ENCODE measurements around the gene PCIF1.
"Not testable (repeated sequence)": the region's sequence is repeated elsewhere in the genome, so short reads cannot be mapped to it uniquely, and the experiment has no call there.

Gene PCIF1

GRCh38 chr20:45967551-45968080 is 33.1 kb downstream of the PCIF1 start:
- DNase-seq (ENCODE audit: low spot score): no peak

DNA sequence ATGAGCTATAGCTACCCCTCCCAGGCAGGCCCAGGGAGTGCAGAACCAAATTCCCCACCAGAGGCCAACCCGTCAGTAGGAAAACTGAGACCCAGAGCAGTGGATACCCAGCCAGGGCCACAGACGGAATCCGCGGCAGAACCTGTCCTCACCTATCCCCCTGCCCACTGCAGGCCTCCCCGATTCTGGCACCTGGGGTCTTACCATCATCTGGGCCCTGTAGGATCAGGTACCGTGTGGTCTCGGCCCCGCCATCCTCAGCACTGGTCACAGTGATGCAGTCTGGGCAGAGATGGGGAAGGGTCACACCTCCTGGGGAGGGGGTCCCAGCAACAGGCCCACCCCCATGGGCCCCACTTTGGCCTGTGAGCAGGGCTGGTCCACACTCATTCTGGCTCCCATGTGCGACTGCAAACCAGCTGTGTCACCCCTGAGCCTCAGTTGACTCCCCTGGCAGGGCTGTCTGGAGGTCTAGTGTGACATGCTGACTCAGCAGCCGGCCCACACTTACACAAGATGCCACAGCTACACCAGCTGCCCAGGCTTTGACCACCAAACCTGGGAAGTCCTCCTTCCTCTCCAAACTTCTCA is 33.7 kb downstream of the PCIF1 start:
- no peak for DNase-seq (ENCODE audit: low spot score)

DNA sequence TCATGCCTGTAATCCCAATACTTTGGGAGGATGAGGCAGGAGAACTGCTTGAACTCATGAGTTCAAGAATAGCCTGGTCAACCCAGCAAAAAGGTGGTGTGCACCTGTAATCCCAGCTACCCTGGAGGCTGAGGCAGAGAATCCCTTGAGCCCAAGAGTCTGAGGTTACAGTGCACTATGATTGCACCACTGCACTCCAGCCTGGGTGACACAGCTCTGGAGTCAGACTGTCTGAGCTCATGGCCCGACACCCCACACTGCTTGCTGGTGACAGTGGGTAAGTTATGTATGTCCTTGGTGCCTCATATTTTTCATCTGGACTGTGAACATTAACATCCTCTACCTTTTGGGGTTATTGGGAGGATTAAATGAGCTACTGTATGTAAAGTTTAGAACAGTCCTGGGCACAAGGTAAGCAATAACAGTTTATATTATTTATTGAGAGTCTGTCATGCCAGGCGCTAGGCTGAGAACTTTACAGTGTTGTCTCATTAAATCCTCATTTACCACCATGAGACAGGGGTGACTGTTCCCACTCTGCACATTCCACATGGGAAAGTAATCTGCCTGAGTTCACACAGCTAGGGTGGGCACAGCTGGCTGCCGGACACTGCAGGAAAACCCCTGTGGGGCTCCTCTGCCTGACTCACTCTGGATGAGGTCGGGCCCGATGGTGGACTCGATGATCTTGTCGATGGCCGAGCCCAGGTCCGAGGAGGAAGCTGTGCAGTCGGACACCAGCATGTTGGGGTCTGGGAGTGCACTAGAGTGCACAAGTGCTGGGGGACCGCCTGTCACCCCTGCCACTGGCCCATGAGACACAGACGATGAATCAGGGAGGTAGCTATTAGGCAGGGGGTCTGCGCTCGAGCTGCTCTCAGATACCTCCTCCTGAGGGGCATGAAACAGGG is 34.6 kb downstream of the PCIF1 start:
- DNase-seq (ENCODE audit: low spot score): no peak

- peak; percentile 38 for DNase-seq (ENCODE audit: low spot score)
Measured at GRCh38 chr20:45969712-45970634, 35.5 kb downstream of the PCIF1 start.

DNA sequence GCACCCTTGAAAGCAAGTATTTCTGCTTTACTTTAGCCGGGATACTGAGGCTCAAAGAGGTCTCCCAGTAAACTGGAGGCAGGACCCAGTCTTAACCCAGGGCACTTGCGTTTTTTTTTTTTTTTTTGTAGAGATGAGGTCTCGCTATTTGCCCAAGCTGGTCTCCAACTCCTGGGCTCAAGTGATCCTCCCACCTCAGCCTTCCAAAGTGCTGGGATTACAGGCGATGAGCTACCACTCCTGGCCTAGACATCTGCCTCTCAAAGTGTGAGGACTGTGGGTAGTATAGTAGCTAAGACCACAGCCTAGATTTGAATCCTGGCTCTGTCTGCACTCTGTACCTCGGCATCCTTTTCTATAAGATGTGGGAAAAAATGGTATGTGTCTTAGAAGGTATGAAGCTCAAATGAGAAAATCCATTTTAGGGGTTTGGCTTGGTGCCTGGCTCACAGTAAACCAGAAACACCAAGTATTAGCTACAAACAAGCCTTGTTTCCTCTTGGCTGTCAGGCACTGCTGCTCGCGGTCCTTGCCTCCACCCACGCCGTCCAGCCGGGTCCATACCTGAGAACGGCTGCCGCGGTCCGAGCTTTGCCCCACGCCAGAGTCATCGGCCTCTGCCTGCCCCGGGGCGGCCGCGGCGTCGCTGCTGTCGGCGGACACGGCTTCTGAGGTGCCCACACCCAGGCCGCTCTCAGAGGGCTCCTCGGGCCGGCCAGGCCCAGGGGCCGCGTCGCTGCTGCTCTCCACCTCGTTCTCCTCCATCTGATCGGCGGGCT is 36.4 kb downstream of the PCIF1 start:
- no peak for DNase-seq (ENCODE audit: low spot score)

GRCh38 chr20:45971425-45971674 is 36.9 kb downstream of the PCIF1 start:
- no peak for DNase-seq (ENCODE audit: low spot score)

- peak; percentile 94 for DNase-seq (ENCODE audit: low spot score)
Measured at GRCh38 chr20:45971675-45972499, 37.4 kb downstream of the PCIF1 start, which contains the start of gene ZNF335. TSS of gene ZNF335 (minus strand) at chr20:45972203. CDS start at chr20:45971410, 793 bp downstream.

DNA sequence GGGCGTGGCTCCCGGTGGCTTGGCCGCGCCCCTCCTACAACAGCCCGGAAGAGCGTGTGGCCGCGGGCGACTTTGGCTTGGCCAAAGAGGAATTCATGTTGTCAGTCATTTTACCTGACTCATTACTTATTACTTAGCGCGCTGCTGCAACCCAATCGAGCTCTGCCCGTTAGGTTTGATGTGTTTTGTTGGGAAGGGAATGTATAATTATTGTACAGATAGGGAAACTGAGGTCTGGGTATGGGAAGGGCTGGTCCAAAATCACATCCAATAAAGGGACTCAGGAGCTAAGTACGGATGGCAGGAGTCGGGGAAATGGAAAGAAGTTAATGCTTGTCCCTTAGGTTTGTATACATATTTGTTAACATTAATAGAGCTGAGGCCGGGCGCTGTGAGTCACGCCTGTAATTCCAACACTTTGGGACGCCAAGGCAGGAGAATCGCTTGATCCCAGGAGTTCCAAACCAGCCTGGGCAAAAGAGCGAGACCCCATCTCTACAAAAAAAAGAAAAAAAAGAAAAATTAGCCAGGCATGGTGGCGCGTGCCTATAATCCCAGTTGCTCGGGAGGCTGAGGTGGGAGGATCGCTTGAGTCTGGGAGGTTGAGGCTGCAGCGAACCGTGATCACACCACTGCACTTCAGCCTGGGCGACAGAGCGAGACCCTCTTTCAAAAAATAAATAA is 38.2 kb downstream of the PCIF1 start:
- DNase-seq (ENCODE audit: low spot score): no peak

- no peak for DNase-seq (ENCODE audit: low spot score)
Measured at GRCh38 chr20:45974896-45975565, 40.5 kb downstream of the PCIF1 start.

DNA sequence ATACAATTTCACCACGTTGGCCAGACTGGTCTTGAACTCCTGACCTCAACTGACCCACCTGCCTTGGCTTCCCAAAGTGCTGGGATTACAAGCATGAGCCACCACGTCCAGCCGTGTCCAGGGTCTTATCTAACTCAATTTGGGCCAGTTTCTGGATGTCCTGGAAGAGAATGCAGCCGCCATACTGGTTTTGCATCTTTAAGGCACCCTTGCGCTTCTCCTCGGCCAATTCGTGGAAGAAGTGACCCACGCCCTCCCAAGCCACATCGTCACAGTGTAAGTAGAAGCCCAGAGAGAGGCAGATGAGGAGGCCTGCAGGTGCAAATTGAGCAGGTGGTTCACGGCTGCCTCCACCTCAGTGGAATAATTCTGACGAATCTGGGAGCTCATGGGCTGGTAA is 41.2 kb downstream of the PCIF1 start:
- DNase-seq (ENCODE audit: low spot score): no peak

DNA sequence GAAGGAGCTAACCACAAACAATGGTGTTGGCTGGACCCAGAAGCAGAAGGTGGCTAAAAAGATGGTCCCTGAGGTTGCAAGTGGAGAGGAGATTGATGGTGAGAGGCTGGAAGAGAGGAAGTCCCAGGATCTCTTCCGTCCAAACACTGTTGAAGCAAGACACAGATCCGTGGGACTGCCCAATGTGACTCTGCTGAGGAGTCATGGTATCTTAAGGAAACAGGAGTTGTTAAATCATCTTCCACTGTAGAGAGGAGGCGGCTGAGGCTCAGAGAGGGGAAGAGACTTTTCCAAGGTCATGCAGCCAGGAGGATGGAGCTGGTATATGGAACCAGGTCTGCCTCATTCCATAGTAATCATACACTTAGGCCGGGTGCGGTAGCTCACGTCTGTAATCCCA is 41.6 kb downstream of the PCIF1 start:
- DNase-seq (ENCODE audit: low spot score): no peak

GRCh38 chr20:45981261-45981660 is 46.8 kb downstream of the PCIF1 start:
- DNase-seq (ENCODE audit: low spot score): no peak

- no peak for DNase-seq (ENCODE audit: low spot score)
Measured at GRCh38 chr20:45983279-45983743, 48.8 kb downstream of the PCIF1 start.

DNA sequence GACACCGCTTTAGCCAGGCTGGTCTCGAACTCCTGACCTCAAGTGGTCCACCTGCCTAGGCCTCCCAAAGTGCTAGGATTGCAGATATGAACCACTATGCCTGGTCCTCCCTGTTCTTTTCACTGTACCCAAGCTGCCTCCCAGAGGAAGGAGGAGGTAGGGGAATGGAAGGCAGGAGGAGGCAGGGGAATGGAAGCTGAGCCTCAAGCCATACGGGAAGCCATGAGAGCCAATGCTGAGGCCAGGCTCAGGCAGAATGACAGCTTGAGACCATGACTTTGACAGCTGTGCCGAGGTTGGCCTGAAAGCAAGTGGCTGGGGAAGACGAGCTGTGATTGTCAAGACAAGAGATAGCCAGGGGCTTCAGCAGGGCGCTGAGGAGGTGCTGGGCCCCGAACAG is 51.1 kb downstream of the PCIF1 start:
- DNase-seq (ENCODE audit: low spot score): no peak

DNA sequence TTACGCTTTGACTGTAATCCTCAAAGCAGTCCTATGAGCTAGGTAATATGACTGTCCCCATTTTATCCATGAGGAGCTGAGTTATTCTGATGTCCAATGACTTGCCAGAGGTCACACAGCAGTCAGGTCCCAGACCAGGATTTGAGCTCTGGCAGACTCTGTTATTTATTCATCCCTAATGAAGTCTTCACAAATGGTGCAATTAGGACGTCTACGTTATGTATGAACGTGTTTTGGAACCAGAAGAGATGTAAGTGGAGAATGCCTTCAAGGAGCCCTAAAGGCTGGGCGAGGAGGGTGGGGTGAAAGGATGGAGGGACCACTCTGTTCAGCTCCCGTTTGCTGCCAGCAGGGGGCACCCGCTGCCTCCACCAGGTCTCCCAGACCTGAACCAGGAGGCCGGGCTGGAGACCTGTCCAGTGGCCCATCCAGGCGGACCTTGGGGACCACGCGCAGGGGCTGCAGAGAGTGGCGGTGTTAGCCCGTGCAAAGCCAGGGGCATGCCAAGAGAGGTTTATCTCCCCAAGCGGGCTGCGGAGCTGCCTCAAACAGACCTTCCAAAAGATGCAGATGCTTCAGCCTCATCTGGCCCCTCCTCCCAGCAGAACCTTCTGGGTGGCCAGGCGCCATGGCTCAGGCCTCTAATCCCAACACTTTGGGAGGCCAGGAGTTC is 52.8 kb downstream of the PCIF1 start:
- DNase-seq (ENCODE audit: low spot score): no peak

- DNase-seq (ENCODE audit: low spot score): not testable (repeated sequence)
Measured at GRCh38 chr20:45988830-45989229, 54.3 kb downstream of the PCIF1 start.

GRCh38 chr20:45991616-45992015 is 57.1 kb downstream of the PCIF1 start:
- no peak for DNase-seq (ENCODE audit: low spot score)

GRCh38 chr20:45993197-45993951 is 58.9 kb downstream of the PCIF1 start:
- no peak for DNase-seq (ENCODE audit: low spot score)

Measured in kidney capillary endothelial cell (primary cell).